K562 (cell line): Measurements from ENCODE around the gene PRR7. TPM values are rescaled to one million over a fixed set of nuclear protein-coding genes. Genes with fewer than 3 reads are reported as not detected.

Experiments
- ATAC-seq: fragments of 200-7000 bp; cut with Tn5 transposase; 3 replicates; pipeline ENCODE4 v1.9.1; 2020; ENCODE audit warnings: moderate library complexity
- BruUV-seq: library from RNA; stranded (reverse); fragments of 400-500 nt; replicated peaks from 2 replicates; lab custom pipeline; 2021; lab: Mats Ljungman, UMichigan
- CTCF ChIA-PET: fragments of 300-600 bp; formaldehyde crosslinking; extraction: SDS; loops from one replicate; lab custom pipeline; 2021; ENCODE audit warnings: low intra/inter-chr PET ratio; lab: Yijun Ruan, JAX
- POLR2A ChIA-PET: fragments of 300-600, 350-650 bp; sonication (Branson Sonifier 250); formaldehyde crosslinking; extraction: SDS; loops from one replicate; lab custom pipeline; 2021; ENCODE audit warnings: antibody characterized with exemption, inconsistent platforms; lab: Yijun Ruan, JAX
- DNase-seq, 4 experiments: peaks; one replicate each; pipeline versions ENCODE4 v3.0.0 to v3.0.0-alpha.2; 2011 to 2018; ENCODE audit warnings: low spot score in 3 of 4, mixed read lengths in 3 of 4; ENCODE audit errors: extremely low read depth in 1 of 4
- FAIRE-seq: peaks from 2 replicates; lab custom pipeline; 2011; peaks lifted over from hg19 to GRCh38; lab: Jason Lieb, UNC
- H2AFZ ChIP-seq: 2 replicates; pipeline ENCODE4 v1.6.0; 2011; ENCODE audit warnings: low read depth, low read length, control low read depth, inconsistent platforms
- H3K27ac ChIP-seq: fragments of 200-600 bp; 3 replicates; pipeline ENCODE4 v1.8.0; 2011; ENCODE audit warnings: low read depth, mild to moderate bottlenecking, control low read depth, inconsistent platforms, low read length, moderate library complexity, mixed read lengths; ENCODE audit errors: extremely low read depth
- H3K27me3 ChIP-seq, 2 experiments: fragments of 300-600 bp in 1 of 2; 2 replicates in 1 of 2; 3 replicates in 1 of 2; pipeline versions ENCODE4 v1.6.0 to v1.8.0; 2011; ENCODE audit warnings: inconsistent platforms in 2 of 2, low read length in 2 of 2, mild to moderate bottlenecking in 1 of 2, mixed read lengths in 1 of 2, moderate library complexity in 1 of 2; ENCODE audit not compliant: control insufficient read depth in 2 of 2, insufficient read depth in 2 of 2
- H3K36me3 ChIP-seq: fragments of 300-600 bp; 3 replicates; pipeline ENCODE4 v1.8.0; 2011; ENCODE audit warnings: mild to moderate bottlenecking, low read length, inconsistent platforms; ENCODE audit not compliant: control insufficient read depth, insufficient read depth
- H3K4me1 ChIP-seq, 2 experiments: fragments of 200-600 bp in 1 of 2; replicated peaks in 1 of 2; 2 replicates in 1 of 2; 3 replicates in 1 of 2; pipeline versions ENCODE4 v1.5.1 to v1.8.0; 2011; ENCODE audit warnings: inconsistent platforms in 2 of 2, low read length in 2 of 2, mild to moderate bottlenecking in 1 of 2, mixed read lengths in 1 of 2, moderate library complexity in 1 of 2; ENCODE audit not compliant: control insufficient read depth in 2 of 2, insufficient read depth in 2 of 2
- H3K4me2 ChIP-seq: 2 replicates; pipeline ENCODE4 v1.6.1; 2011; ENCODE audit warnings: low read length, control low read depth, inconsistent platforms, mixed read lengths; ENCODE audit not compliant: insufficient read depth
- H3K4me3 ChIP-seq: fragments of 200-600 bp; sonication (generic), shearing (Covaris generic); 2 replicates; pipeline ENCODE4 v1.5.1; 2016; ENCODE audit warnings: control low read depth, inconsistent platforms
- H3K79me2 ChIP-seq: fragments of 200-600 bp; 3 replicates; pipeline ENCODE4 v1.8.0; 2011; ENCODE audit warnings: low read length, inconsistent platforms; ENCODE audit not compliant: control insufficient read depth, insufficient read depth
- H3K9ac ChIP-seq, 2 experiments: 2 replicates each; pipeline versions ENCODE4 v1.6.0 to v1.6.1; 2011; ENCODE audit warnings: low read depth in 2 of 2, low read length in 2 of 2, control low read depth in 1 of 2, inconsistent platforms in 1 of 2, mild to moderate bottlenecking in 1 of 2, mixed read lengths in 1 of 2; ENCODE audit not compliant: insufficient read depth in 1 of 2
- H3K9me1 ChIP-seq: one replicate; pipeline ENCODE4 v1.6.0; 2011; ENCODE audit warnings: inconsistent platforms, mild to moderate bottlenecking, low read length, moderate library complexity; ENCODE audit not compliant: control insufficient read depth, insufficient read depth
- H3K9me3 ChIP-seq: replicated peaks from 2 replicates; pipeline ENCODE4 v1.5.1; 2011; ENCODE audit warnings: low read depth, low read length, inconsistent platforms; ENCODE audit not compliant: control insufficient read depth, insufficient read depth
- H4K20me1 ChIP-seq: replicated peaks from 2 replicates; pipeline ENCODE4 v1.6.1; 2011; ENCODE audit warnings: low read length, inconsistent platforms, mixed read lengths; ENCODE audit not compliant: control insufficient read depth, insufficient read depth
- BCOR ChIP-seq: fragments of 450-650 bp; IDR thresholded peaks from 2 replicates; pipeline ENCODE4 v1.6.1; 2016
- BRD4 ChIP-seq: fragments of 200-600 bp; sonication (generic); IDR thresholded peaks from 2 replicates; pipeline ENCODE4 v1.6.1; 2017; ENCODE audit warnings: inconsistent platforms
- ETS2 ChIP-seq: IDR thresholded peaks from 2 replicates; pipeline ENCODE4 v1.6.1; 2016; ENCODE audit warnings: borderline replicate concordance, missing genetic modification characterization, mild to moderate bottlenecking, moderate library complexity, missing compliant biosample characterization; ENCODE audit not compliant: poor library complexity, severe bottlenecking
- GABPA ChIP-seq: fragments of 200-800 bp; sonication (Bioruptor generic); conservative IDR thresholded peaks from 2 replicates; pipeline ENCODE4 v1.6.1; 2016; ENCODE audit warnings: low read depth, missing genetic modification characterization, missing compliant biosample characterization
- PHTF2 ChIP-seq: fragments of 250-450 bp; sonication (Bioruptor Pico); IDR thresholded peaks from 2 replicates; pipeline ENCODE4 v1.5.0; 2021; ENCODE audit warnings: mild to moderate bottlenecking
- PKNOX1 ChIP-seq: fragments of 450-650 bp; IDR thresholded peaks from 2 replicates; pipeline ENCODE4 v1.6.1; 2016
- POLR2G ChIP-seq: fragments of 200-400 bp; formaldehyde crosslinking; IDR thresholded peaks from 2 replicates; pipeline ENCODE4 v1.6.1; 2017; ENCODE audit warnings: low read depth, mild to moderate bottlenecking, antibody characterized with exemption, low read length, moderate library complexity
- PTRF ChIP-seq: fragments of 450-650 bp; IDR thresholded peaks from 2 replicates; pipeline ENCODE4 v1.6.1; 2016; ENCODE audit warnings: mild to moderate bottlenecking, missing genetic modification characterization, missing compliant biosample characterization
- RBM25 ChIP-seq: fragments of 200-400 bp; formaldehyde crosslinking; IDR thresholded peaks from 2 replicates; pipeline ENCODE4 v1.6.1; 2018; ENCODE audit warnings: low read length, low read depth, moderate library complexity; ENCODE audit not compliant: severe bottlenecking
- TSC22D4 ChIP-seq: fragments of 450-650 bp; IDR thresholded peaks from 2 replicates; pipeline ENCODE4 v1.6.1; 2016; ENCODE audit warnings: missing genetic modification characterization, missing biosample characterization, control low read depth
- ZFP36 ChIP-seq: fragments of 150-350 bp; IDR thresholded peaks from 2 replicates; pipeline ENCODE4 v1.6.1; 2018; ENCODE audit warnings: low read length, low read depth; ENCODE audit not compliant: partially characterized antibody
- ZNF384 ChIP-seq: IDR thresholded peaks from 2 replicates; pipeline ENCODE4 v1.6.1; 2012; ENCODE audit warnings: low read depth, low read length, improper control_type of control experiment
- ZNF77 ChIP-seq: fragments of 250-450 bp; sonication (Bioruptor Pico); IDR thresholded peaks from 2 replicates; pipeline ENCODE4 v1.5.0; 2020
- WGBS: fragments of 100-300 bp; shearing (Covaris generic); methylation state at CpG from one replicate; pipeline ENCODE4 v1.1.6; 2016; ENCODE audit warnings: low coverage, mixed read lengths; ENCODE audit not compliant: insufficient coverage; ENCODE audit errors: missing lambda C conversion rate; 5-methylcytosine and 5-hydroxymethylcytosine counted together
- in situ Hi-C: fragments of 300-500 bp; cut with MboI; formaldehyde crosslinking; loops from 4 replicates; pipeline ENCODE4 v1.15.0; 2018; ENCODE audit warnings: inconsistent platforms, mixed read lengths
- intact Hi-C: fragments of 100-400 bp; cut with micrococcal nuclease; formaldehyde crosslinking; loops from 2 replicates; pipeline ENCODE4 v1.14.2; 2022
- polyA plus RNA-seq, 8 experiments: library from polyadenylated mRNA; depleted of rRNA in 4 of 8; stranded (reverse) in 5 of 8; unstranded in 3 of 8; fragments of >200 nt; fragmentation: Nextera tagmentation in 2 of 8; fragmentation: Illumina TruSeq in 1 of 8; extraction: Ambion mirVana in 2 of 8; extraction: Trizol in 1 of 8; gene quantifications; 2 replicates each; pipeline versions ENCODE4 v1.2.1 to v1.2.3, GENCODE V29; 2011 to 2014; ENCODE audit warnings: inconsistent platforms in 1 of 8, missing spikeins in 1 of 8
- total RNA-seq, 7 experiments: library from RNA; depleted of rRNA in 6 of 7; stranded (reverse); fragments of >200 nt in 6 of 7; fragmentation: Illumina TruSeq in 2 of 7; extraction: Trizol in 2 of 7; gene quantifications; 2 replicates each; pipeline versions ENCODE4 v1.2.1 to v1.2.3, GENCODE V29; 2011 to 2021; ENCODE audit warnings: low replicate concordance in 1 of 7
- TF ChIP-seq, protein P1 (sequence below): fragments of 450-650 bp; conservative IDR thresholded peaks from 2 replicates; pipeline ENCODE4 v1.6.1; 2016; ENCODE audit warnings: missing genetic modification characterization, low read depth, mild to moderate bottlenecking, control low read depth, missing compliant biosample characterization
- TF ChIP-seq, protein P2 (sequence below): IDR thresholded peaks from 2 replicates; pipeline ENCODE4 v1.6.1; 2011; ENCODE audit warnings: borderline replicate concordance, low read depth, mild to moderate bottlenecking, moderate library complexity, low read length; ENCODE audit not compliant: insufficient read depth, poor library complexity, severe bottlenecking

Gene PRR7
- total and polyA plus RNA-seq, 9 of the 15 experiments (the other 6 are each of a cell fraction or from before 2014, with no cell fraction given) = 0.80 to 11.3 (median 10.4) TPM; not detected in 4

DNA sequence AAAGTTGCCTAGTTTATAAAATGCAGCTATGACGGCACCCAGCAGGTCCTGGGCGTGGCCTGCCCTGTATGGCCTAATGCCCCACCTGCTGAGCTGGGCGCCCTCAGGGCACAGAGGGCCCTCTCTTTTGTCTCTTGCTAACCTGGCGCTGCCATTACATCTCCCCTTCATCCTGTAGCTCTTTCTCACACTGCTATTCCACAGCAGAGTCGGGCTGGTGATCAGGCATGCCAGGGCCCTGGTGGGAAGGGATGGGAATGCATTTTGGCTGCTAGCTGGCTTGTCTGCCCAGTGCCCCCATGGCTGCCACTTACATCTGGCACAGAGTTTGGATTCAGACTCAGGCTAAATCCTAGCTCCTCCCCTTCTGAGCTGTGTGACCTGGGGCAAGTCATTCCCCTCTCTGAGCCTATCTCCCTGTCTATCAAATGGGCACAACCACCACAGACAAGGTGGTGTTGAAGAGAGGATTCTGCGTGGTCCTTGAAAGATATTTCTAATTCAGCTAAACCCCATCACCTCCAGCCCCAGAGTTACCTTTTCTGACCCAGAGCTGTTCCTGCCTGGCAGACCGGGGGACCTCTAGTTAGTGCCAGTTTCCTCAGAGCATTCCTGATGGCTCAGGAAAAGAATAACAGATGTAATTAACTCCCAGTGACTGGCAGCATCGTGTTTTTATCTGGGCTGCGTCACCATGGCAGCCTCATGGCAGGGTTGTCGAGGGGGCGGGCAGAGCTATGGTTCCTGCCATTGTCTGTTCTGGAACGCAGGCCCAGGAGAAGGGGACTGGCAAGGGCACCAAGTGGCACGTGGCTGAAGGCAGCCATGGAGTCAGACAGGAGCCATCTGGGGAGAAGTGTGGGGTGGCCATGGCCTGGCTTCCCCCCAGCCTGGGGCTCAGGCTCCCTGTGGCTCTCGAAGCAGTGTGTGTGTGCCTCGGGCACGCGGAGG is 6.3 kb downstream of the PRR7 start:
- ChIA-PET POLR2A (interaction anchor here (0.5 to 2.5 kb wide), 9 partner anchors 8 to 386 kb away, joined by 3 to 19 read pairs (median 4); partner anchors contain the start of genes GRK6, LMAN2 and PDLIM7), CTCF (interaction anchor here (0.8 to 6.2 kb wide), 3 partner anchors 49 to 339 kb away, joined by 3 to 107 read pairs (median 78); no protein-coding TSS in a partner anchor)
- H4K20me1 ChIP-seq = peaks cover 16% of the 10 kb centered on the region
- H3K4me2 ChIP-seq = no peak overlapping the region
- FAIRE-seq (no peak), ATAC-seq (no peak), DNase-seq (no peak)
- H3K27me3 ChIP-seq = no peaks in the 10 kb centered on the region
- no peak overlapping the region for H2AFZ ChIP-seq
- no TSS peak for BruUV-seq
- H3K9me1 ChIP-seq = peaks cover 3% of the 10 kb centered on the region
- peaks cover 10% of the 10 kb centered on the region; the same call in 1 of the 3 replicates for H3K36me3 ChIP-seq
- WGBS = 80% methylated on average over 15 of the region's 17 CpGs
- H3K9me3 ChIP-seq = no peaks in the 10 kb centered on the region
- H3K4me1 ChIP-seq = peaks cover 0 to 50% of the 10 kb centered on the region in 2 experiments; a peak in 3 of 5 replicates
- in situ Hi-C loops = loop anchor here (10.0 kb wide), 1 partner anchor 338 kb away; no protein-coding TSS in a partner anchor
- peaks cover 10% of the 10 kb centered on the region; the same call in 2 of the 3 replicates for H3K79me2 ChIP-seq
- H3K9ac ChIP-seq = peak overlapping the region in 1 of 2 experiments; percentile 39; a peak in 1 of 4 replicates
- no peak overlapping the region for H3K4me3 ChIP-seq
- H3K27ac ChIP-seq = no peak overlapping the region
- intact Hi-C loops = no loop called here
- TF ChIP-seq, protein P1, sequence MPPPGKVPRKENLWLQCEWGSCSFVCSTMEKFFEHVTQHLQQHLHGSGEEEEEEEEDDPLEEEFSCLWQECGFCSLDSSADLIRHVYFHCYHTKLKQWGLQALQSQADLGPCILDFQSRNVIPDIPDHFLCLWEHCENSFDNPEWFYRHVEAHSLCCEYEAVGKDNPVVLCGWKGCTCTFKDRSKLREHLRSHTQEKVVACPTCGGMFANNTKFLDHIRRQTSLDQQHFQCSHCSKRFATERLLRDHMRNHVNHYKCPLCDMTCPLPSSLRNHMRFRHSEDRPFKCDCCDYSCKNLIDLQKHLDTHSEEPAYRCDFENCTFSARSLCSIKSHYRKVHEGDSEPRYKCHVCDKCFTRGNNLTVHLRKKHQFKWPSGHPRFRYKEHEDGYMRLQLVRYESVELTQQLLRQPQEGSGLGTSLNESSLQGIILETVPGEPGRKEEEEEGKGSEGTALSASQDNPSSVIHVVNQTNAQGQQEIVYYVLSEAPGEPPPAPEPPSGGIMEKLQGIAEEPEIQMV (tag) = no peak
- TF ChIP-seq TSC22D4 (tag) (no peak), ZNF384 (no peak), ZFP36 (peak; percentile 68), RBM25 (peak; percentile 30), PHTF2 (CRISPR knock-in tag) (no peak), POLR2G (0 out of 2 replicates have a peak, but pooled peaks have one; percentile 34), PKNOX1 (peak; percentile 38; the same call in 1 of the 2 replicates), BRD4 (no peak), BCOR (0 out of 2 replicates have a peak, but pooled peaks have one; percentile 25), PTRF (tag) (no peak), GABPA (tag) (no peak), ZNF77 (no peak), ETS2 (tag) (no peak)
- TF ChIP-seq, protein P2, sequence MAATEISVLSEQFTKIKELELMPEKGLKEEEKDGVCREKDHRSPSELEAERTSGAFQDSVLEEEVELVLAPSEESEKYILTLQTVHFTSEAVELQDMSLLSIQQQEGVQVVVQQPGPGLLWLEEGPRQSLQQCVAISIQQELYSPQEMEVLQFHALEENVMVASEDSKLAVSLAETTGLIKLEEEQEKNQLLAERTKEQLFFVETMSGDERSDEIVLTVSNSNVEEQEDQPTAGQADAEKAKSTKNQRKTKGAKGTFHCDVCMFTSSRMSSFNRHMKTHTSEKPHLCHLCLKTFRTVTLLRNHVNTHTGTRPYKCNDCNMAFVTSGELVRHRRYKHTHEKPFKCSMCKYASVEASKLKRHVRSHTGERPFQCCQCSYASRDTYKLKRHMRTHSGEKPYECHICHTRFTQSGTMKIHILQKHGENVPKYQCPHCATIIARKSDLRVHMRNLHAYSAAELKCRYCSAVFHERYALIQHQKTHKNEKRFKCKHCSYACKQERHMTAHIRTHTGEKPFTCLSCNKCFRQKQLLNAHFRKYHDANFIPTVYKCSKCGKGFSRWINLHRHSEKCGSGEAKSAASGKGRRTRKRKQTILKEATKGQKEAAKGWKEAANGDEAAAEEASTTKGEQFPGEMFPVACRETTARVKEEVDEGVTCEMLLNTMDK = no peak
